Heart left ventricle (tissue), 16 donors: Measurements from ENCODE around the gene OR13G1. TPM values are rescaled to one million over a fixed set of nuclear protein-coding genes. Genes with fewer than 3 reads are reported as not detected.
"Not testable (repeated sequence)": the region's sequence is repeated elsewhere in the genome, so short reads cannot be mapped to it uniquely, and the experiment has no call there.

Experiments
- ATAC-seq, 4 donors: fragments of 200-7000 bp; cut with Tn5 transposase; one replicate each; pipeline ENCODE4 v1.9.1; 2020 to 2022; ENCODE audit warnings: moderate library complexity in 4 of 4, mild to moderate bottlenecking in 3 of 4, moderate number of reproducible peaks in 1 of 4
- DNase-seq, 5 donors: peaks; one replicate each; pipeline ENCODE4 v3.0.0-alpha.2; 2020
- H3K27ac ChIP-seq, 12 donors: fragments of 200-600 bp; sonication (generic) in 4 of 12; one replicate each; pipeline versions ENCODE4 v1.5.0 to v1.8.0; 2016 to 2022; ENCODE audit warnings: mild to moderate bottlenecking in 2 of 12
- H3K27me3 ChIP-seq, 9 donors: fragments of 200-600 bp; sonication (generic) in 2 of 9; one replicate each; pipeline versions ENCODE4 v1.5.1 to v1.8.0; 2016 to 2022; ENCODE audit warnings: mild to moderate bottlenecking in 3 of 9
- H3K36me3 ChIP-seq, 9 donors: fragments of 200-600 bp; sonication (generic) in 2 of 9; one replicate each; pipeline versions ENCODE4 v1.5.0 to v1.8.0; 2018 to 2022; ENCODE audit warnings: mild to moderate bottlenecking in 2 of 9
- H3K4me1 ChIP-seq, 12 donors: fragments of 200-600 bp; sonication (generic) in 4 of 12; one replicate each; pipeline versions ENCODE4 v1.5.0 to v1.8.0; 2016 to 2022; ENCODE audit warnings: mild to moderate bottlenecking in 3 of 12
- H3K4me3 ChIP-seq, 12 donors: fragments of 200-600 bp; sonication (generic) in 4 of 12; one replicate each; pipeline versions ENCODE4 v1.5.0 to v1.8.0; 2017 to 2022; ENCODE audit warnings: mild to moderate bottlenecking in 9 of 12, moderate library complexity in 4 of 12
- H3K9me3 ChIP-seq, 12 donors: fragments of 200-600 bp; sonication (generic) in 4 of 12; one replicate each; pipeline versions ENCODE4 v1.5.0 to v1.8.0; 2016 to 2022; ENCODE audit warnings: mild to moderate bottlenecking in 1 of 12
- CTCF ChIP-seq, 12 donors: fragments of 200-600 bp; sonication (generic) in 4 of 12; IDR thresholded peaks; one replicate each; pipeline versions ENCODE4 v1.5.0 to v1.8.0; 2018 to 2022; ENCODE audit warnings: antibody characterized with exemption in 12 of 12, mild to moderate bottlenecking in 5 of 12
- POLR2A ChIP-seq, 2 donors: fragments of 450-650 bp; IDR thresholded peaks; one replicate each; pipeline ENCODE4 v1.6.1; 2017; ENCODE audit warnings: antibody characterized with exemption in 2 of 2, mild to moderate bottlenecking in 2 of 2, moderate library complexity in 2 of 2
- WGBS, 4 donors: extraction: QIAGEN DNeasy Blood & Tissue Kit in 2 of 4; methylation state at CpG; one replicate each; pipeline versions ENCODE4 v1.1.5 to v1.1.7; 2013 to 2018; 5-methylcytosine and 5-hydroxymethylcytosine counted together
- intact Hi-C, 10 donors: fragments of 100-400 bp; cut with DNase I; formaldehyde crosslinking; loops; one replicate each; pipeline versions ENCODE4 v1.11.1 to v1.14.2; 2022
- long read RNA-seq, 3 donors: library from polyadenylated mRNA; unstranded; transcript quantifications; one replicate each; pipeline ENCODE4 v2.0.0, GENCODE V29; 2020 to 2021
- polyA plus RNA-seq, 2 donors: library from polyadenylated mRNA; stranded (reverse); fragments of 200-250 nt; gene quantifications; one replicate each; pipeline ENCODE4 v1.2.3, GENCODE V29; 2013
- total RNA-seq, 9 donors: library from RNA; depleted of rRNA in 2 of 9; stranded (reverse); fragments of >200 nt in 2 of 9; fragmentation: NEBNext Ultra II Directional in 3 of 9; extraction: Animal tissue kit (Norgen Biotek cat#: 25700) in 3 of 9; gene quantifications; one replicate each; pipeline versions ENCODE4 v1.1.0 to v1.2.4, GENCODE V29; 2016 to 2023
- donor health status: ischemic (EF 13 %, LVEDD 7.1; RV severe dilation, severe dysfunction).
- donor health status: healthy with polysubstance abuse.
- donor health status: DM: no; HTN: yes; CAD: no.
- donor health status: DM: no; HTN: no; CAD: no.
- donor health status: ischemic (EF 25% LVEDD 6.9; RV normal size, moderate dysfunction).
- donor health status: ischemic (EF 25% LVEDD 5.7; RV mildly dilated, moderate dysfunction).
- donor health status: healthy.
- donor health status: DM: yes; HTN: yes; CAD: no.
- donor health status: ischemic (EF 35%, LVEDD 5.7; RV mildly dilated, moderate dysfunction).
- donor health status: nonischemic (EF 11% LVEDD 7.7; RV severe dilation, severe dysfunction).
- donor health status: DM: yes; HTN: yes; CAD: no.
- donor health status: PGD.
- donor health status: ischemic (EF 29% LVEDD 5.4; RV normal size, mild dysfunction).
- donor health status: nonischemic (EF 23%, LVEDD 6.1; RV moderate dilation, normal function).

Gene OR13G1
- total RNA-seq (not detected), polyA plus RNA-seq (not detected)
- long read RNA-seq, donor 1 = 0 reads
- long read RNA-seq, donor 2 = 0 reads
- long read RNA-seq, donor 3 = 0 reads

GRCh38 chr1:247679639-247680038 lies at the start of gene OR13G1:
Gene OR13G1, minus strand, starts transcription at chr1:247679739. Its CDS starts 6,698 bp downstream, at chr1:247673041.
- no peaks in the 10 kb centered on the region for H3K4me1 ChIP-seq
- H3K9me3 ChIP-seq = peaks cover 0 to 2% (median 0%) of the 10 kb centered on the region in 12 donors
- ATAC-seq (no peak), DNase-seq (no peak)
- no peaks in the 10 kb centered on the region for H3K27me3 ChIP-seq
- TF ChIP-seq POLR2A (IDR thresholded peaks at IDR 0.05) (no peak), CTCF (IDR thresholded peaks at IDR 0.05) (no peak)
- intact Hi-C loops = no loop called here
- H3K27ac ChIP-seq = no peak within 1 kb of the TSS
- no peaks in the 10 kb centered on the region for H3K36me3 ChIP-seq
- WGBS, 4 donors = 71 to 86% (median 79%) methylated on average over 1 of the region's 1 CpG
- H3K4me3 ChIP-seq = no peak within 1 kb of the TSS

- TF ChIP-seq POLR2A (IDR thresholded peaks at IDR 0.05) (no peak), CTCF (IDR thresholded peaks at IDR 0.05) (no peak)
- Histone ChIP-seq H3K4me3 (no peak overlapping the region), H3K36me3 (no peaks in the 10 kb centered on the region), H3K27ac (no peak overlapping the region), H3K27me3 (no peaks in the 10 kb centered on the region), H3K9me3 (peaks cover 0 to 30% (median 13%) of the 10 kb centered on the region in 12 donors), H3K4me1 (no peaks in the 10 kb centered on the region)
- DNase-seq (no peak), ATAC-seq (no peak)
- intact Hi-C loops = no loop called here
- WGBS, 4 donors = 84 to 92% (median 90%) methylated on average over 4 of the region's 4 CpGs
Measured at GRCh38 chr1:247721222-247721621, 41.7 kb upstream of the OR13G1 start.

- Histone ChIP-seq H3K27ac (no peak within 1 kb of the TSS), H3K4me1 (no peaks in the 10 kb centered on the region), H3K36me3 (no peaks in the 10 kb centered on the region), H3K4me3 (no peak within 1 kb of the TSS), H3K27me3 (no peaks in the 10 kb centered on the region), H3K9me3 (peaks cover 0 to 18% (median 9%) of the 10 kb centered on the region in 12 donors)
- no peak for DNase-seq
- 76 to 92% (median 83%) methylated on average over 3 of the region's 3 CpGs for WGBS, 4 donors
- intact Hi-C loops = no loop called here
- TF ChIP-seq POLR2A (IDR thresholded peaks at IDR 0.05) = no peak
- TF ChIP-seq CTCF (IDR thresholded peaks at IDR 0.05) = no peak
- ATAC-seq = no peak
Measured at GRCh38 chr1:247716546-247716945, 37.0 kb upstream of the OR13G1 start, which contains the start of gene OR6F1. Gene OR6F1, minus strand, starts transcription at chr1:247716646. Its CDS starts 3,891 bp downstream, at chr1:247712755.

- WGBS, 4 donors = 80 to 96% (median 92%) methylated on average over 7 of the region's 7 CpGs
- Histone ChIP-seq H3K36me3 (no peaks in the 10 kb centered on the region), H3K4me1 (no peaks in the 10 kb centered on the region), H3K9me3 (no peaks in the 10 kb centered on the region), H3K27me3 (no peaks in the 10 kb centered on the region), H3K27ac (no peak overlapping the region), H3K4me3 (no peak overlapping the region)
- intact Hi-C loops = no loop called here
- TF ChIP-seq POLR2A (IDR thresholded peaks at IDR 0.05) = no peak
- TF ChIP-seq CTCF (IDR thresholded peaks at IDR 0.05) = no peak
- no peak for DNase-seq
- no peak for ATAC-seq
Measured at GRCh38 chr1:247713753-247714152, 34.2 kb upstream of the OR13G1 start.

GRCh38 chr1:247710681-247711080 lies 31.1 kb upstream of the OR13G1 start:
- ATAC-seq, H3K4me3 ChIP-seq, H3K9me3 ChIP-seq, DNase-seq, intact Hi-C loops, H3K27me3 ChIP-seq, H3K36me3 ChIP-seq, H3K27ac ChIP-seq, H3K4me1 ChIP-seq: not testable (repeated sequence)
- WGBS, 4 donors = 90 to 96% (median 93%) methylated on average over 8 of the region's 8 CpGs
